OCI-M2 (cell line): ENCODE measurements around the gene ANKRD60.

Source experiments
- DNase-seq: peaks from one replicate; lab custom pipeline; 2025; ENCODE audit not compliant: unreplicated experiment; lab: John Stamatoyannopoulos, UW

Gene ANKRD60

GRCh38 chr20:58245181-58245891 lies 16.9 kb upstream of the ANKRD60 start:
- DNase-seq = no peak

- no peak for DNase-seq
Observed at GRCh38 chr20:58244517-58245030, 16.1 kb upstream of the ANKRD60 start.

- DNase-seq = no peak
Observed at GRCh38 chr20:58243653-58244410, 15.4 kb upstream of the ANKRD60 start.

- DNase-seq = no peak
Observed at GRCh38 chr20:58242824-58243223, 14.4 kb upstream of the ANKRD60 start.

GRCh38 chr20:58241766-58242465 lies 13.5 kb upstream of the ANKRD60 start:
- no peak for DNase-seq

- no peak for DNase-seq
Observed at GRCh38 chr20:58240471-58240870, 12.0 kb upstream of the ANKRD60 start.

GRCh38 chr20:58239216-58239615 lies 10.8 kb upstream of the ANKRD60 start:
- DNase-seq = no peak

- DNase-seq = no peak
Observed at GRCh38 chr20:58238490-58238889, 10.0 kb upstream of the ANKRD60 start.

GRCh38 chr20:58237318-58238132 lies 9.1 kb upstream of the ANKRD60 start:
- DNase-seq = no peak

GRCh38 chr20:58236612-58237317 lies 8.3 kb upstream of the ANKRD60 start:
- peak; percentile 26 for DNase-seq

GRCh38 chr20:58235010-58235409 lies 6.6 kb upstream of the ANKRD60 start:
- no peak for DNase-seq

- no peak for DNase-seq
Observed at GRCh38 chr20:58233881-58234528, 5.6 kb upstream of the ANKRD60 start.

GRCh38 chr20:58233393-58233792 lies 4.9 kb upstream of the ANKRD60 start:
- DNase-seq = no peak

- no peak for DNase-seq
Observed at GRCh38 chr20:58231683-58232082, 3.2 kb upstream of the ANKRD60 start.

- DNase-seq = no peak
Observed at GRCh38 chr20:58229198-58229798, 845 bp upstream of the ANKRD60 start.

- DNase-seq = no peak
Observed at GRCh38 chr20:58228103-58228483, 360 bp downstream of the ANKRD60 start.

- DNase-seq = no peak
Observed at GRCh38 chr20:58227391-58228102, 906 bp downstream of the ANKRD60 start.

GRCh38 chr20:58225452-58226200 lies 2.8 kb downstream of the ANKRD60 start:
- no peak for DNase-seq
